ENCODE measurements around the gene TREX2.

DNA sequence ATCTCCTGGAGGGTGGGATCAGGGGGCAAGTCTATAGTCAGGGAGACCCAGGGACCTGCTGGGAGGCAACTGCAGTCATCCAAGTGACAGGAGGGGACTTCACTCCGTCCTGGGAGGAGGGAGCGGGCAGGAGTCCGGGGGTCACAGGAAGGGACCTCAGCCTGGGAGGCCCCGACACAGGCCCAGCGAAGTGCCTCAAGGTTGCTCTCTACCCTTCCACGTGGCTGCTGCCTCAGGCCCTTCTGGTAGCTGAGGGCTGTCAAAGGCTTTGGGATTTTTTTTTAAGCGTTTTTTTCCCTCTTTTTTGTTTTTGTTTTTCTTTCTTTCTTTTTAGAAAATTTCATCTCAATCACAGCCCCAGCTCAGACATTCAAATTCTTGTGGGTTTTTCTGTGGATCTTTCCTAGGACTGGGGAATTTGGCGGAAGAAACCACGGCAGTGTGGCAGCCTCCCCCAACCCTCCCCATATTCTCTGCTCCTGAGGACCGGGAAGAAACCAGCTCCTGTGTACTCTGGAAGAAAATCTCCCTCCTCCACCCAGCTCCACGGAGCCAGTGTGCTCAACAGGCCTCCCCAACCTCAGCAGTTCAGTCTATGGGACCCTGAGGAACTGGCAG is 25.9 kb upstream of the TREX2 start:
- TF ChIP-seq, protein P1, sequence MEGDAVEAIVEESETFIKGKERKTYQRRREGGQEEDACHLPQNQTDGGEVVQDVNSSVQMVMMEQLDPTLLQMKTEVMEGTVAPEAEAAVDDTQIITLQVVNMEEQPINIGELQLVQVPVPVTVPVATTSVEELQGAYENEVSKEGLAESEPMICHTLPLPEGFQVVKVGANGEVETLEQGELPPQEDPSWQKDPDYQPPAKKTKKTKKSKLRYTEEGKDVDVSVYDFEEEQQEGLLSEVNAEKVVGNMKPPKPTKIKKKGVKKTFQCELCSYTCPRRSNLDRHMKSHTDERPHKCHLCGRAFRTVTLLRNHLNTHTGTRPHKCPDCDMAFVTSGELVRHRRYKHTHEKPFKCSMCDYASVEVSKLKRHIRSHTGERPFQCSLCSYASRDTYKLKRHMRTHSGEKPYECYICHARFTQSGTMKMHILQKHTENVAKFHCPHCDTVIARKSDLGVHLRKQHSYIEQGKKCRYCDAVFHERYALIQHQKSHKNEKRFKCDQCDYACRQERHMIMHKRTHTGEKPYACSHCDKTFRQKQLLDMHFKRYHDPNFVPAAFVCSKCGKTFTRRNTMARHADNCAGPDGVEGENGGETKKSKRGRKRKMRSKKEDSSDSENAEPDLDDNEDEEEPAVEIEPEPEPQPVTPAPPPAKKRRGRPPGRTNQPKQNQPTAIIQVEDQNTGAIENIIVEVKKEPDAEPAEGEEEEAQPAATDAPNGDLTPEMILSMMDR (IDR thresholded peaks at IDR 0.05): no peak
- no peak for TF ChIP-seq EZH2 (IDR thresholded peaks at IDR 0.05; ENCODE audit: borderline replicate concordance, insufficient read depth, low read depth, low read length, poor library complexity, severe bottlenecking)
